ENCODE data around the gene MFAP4.

GRCh38 chr17:19402171-19402570 is 15.2 kb upstream of the MFAP4 start:
- TF ChIP-seq POLR2A (IDR thresholded peaks at IDR 0.05) (no peak), CTCF (IDR thresholded peaks at IDR 0.05) (no peak)

Measured in heart left ventricle (tissue), 13 donors.